CD4-positive, alpha-beta T cell (primary cell): ENCODE data around the gene CCND3. TPM values are rescaled to one million over a fixed set of nuclear protein-coding genes. Genes with fewer than 3 reads are reported as not detected.
"Not testable (repeated sequence)": the region's sequence is repeated elsewhere in the genome, so short reads cannot be mapped to it uniquely, and the experiment has no call there.

Experiments
- ATAC-seq: fragments of 200-7000 bp; cut with Tn5 transposase; one replicate; pipeline ENCODE4 v1.10.0; 2022; ENCODE audit warnings: mild to moderate bottlenecking; ENCODE audit not compliant: poor library complexity
- CTCF ChIA-PET: fragments of 350-600 bp; sonication (Branson Sonifier 250); formaldehyde crosslinking; loops from one replicate; lab custom pipeline; 2021; ENCODE audit warnings: antibody characterized with exemption, inconsistent platforms; lab: Charles Lee
- POLR2A ChIA-PET: fragments of 350-600 bp; sonication (Branson Sonifier 250); formaldehyde crosslinking; loops from one replicate; lab custom pipeline; 2021; ENCODE audit warnings: antibody characterized with exemption, inconsistent platforms; lab: Charles Lee
- DNase-seq, 14 experiments: peaks; one replicate each; pipeline ENCODE4 v3.0.0-alpha.2; 2013 to 2020; ENCODE audit warnings: mixed read lengths in 2 of 14
- H3K27ac ChIP-seq, 2 donors: one replicate each; pipeline versions ENCODE4 v1.5.1 to v1.7.0; 2013; ENCODE audit warnings: low read length in 2 of 2, low read depth in 1 of 2, mild to moderate bottlenecking in 1 of 2
- H3K27me3 ChIP-seq, 2 experiments: 1 replicate in 1 of 2; 2 replicates in 1 of 2; pipeline versions ENCODE4 v1.6.1 to v1.7.0; 2013; ENCODE audit warnings: low read length in 2 of 2, control low read depth in 1 of 2, mild to moderate bottlenecking in 1 of 2, moderate library complexity in 1 of 2; ENCODE audit not compliant: insufficient read depth in 2 of 2, control insufficient read depth in 1 of 2
- H3K36me3 ChIP-seq: one replicate; pipeline ENCODE4 v1.6.1; 2013; ENCODE audit warnings: low read length, control low read depth; ENCODE audit not compliant: insufficient read depth
- H3K4me1 ChIP-seq: one replicate; pipeline ENCODE4 v1.6.1; 2013; ENCODE audit warnings: low read length, control low read depth; ENCODE audit not compliant: insufficient read depth
- H3K4me3 ChIP-seq: one replicate; pipeline ENCODE4 v1.5.1; 2013; ENCODE audit warnings: mild to moderate bottlenecking, low read length, moderate library complexity
- H3K9me3 ChIP-seq, 2 experiments: 1 replicate in 1 of 2; 2 replicates in 1 of 2; pipeline versions ENCODE4 v1.6.1 to v1.7.0; 2013; ENCODE audit warnings: low read length in 2 of 2, mild to moderate bottlenecking in 2 of 2, control low read depth in 1 of 2, moderate library complexity in 1 of 2; ENCODE audit not compliant: control insufficient read depth in 1 of 2, insufficient read depth in 1 of 2
- H3K27ac Mint-ChIP-seq: one replicate; pipeline ENCODE4 v1.8.0; 2020; ENCODE audit warnings: mixed read lengths
- H3K27me3 Mint-ChIP-seq: one replicate; pipeline ENCODE4 v1.8.0; 2021; ENCODE audit warnings: mixed read lengths
- H3K36me3 Mint-ChIP-seq: one replicate; pipeline ENCODE4 v1.8.0; 2021; ENCODE audit warnings: low read depth, mixed read lengths
- H3K4me1 Mint-ChIP-seq: one replicate; pipeline ENCODE4 v1.8.0; 2021; ENCODE audit warnings: low read depth, mixed read lengths
- H3K4me3 Mint-ChIP-seq: one replicate; pipeline ENCODE4 v1.8.0; 2020; ENCODE audit warnings: mild to moderate bottlenecking, mixed read lengths
- H3K9me3 Mint-ChIP-seq: one replicate; pipeline ENCODE4 v1.8.0; 2020; ENCODE audit warnings: mixed read lengths
- intact Hi-C, 2 experiments: fragments of 100-400 bp; cut with DNase I in 1 of 2; cut with micrococcal nuclease in 1 of 2; formaldehyde crosslinking; loops; one replicate each; pipeline versions ENCODE4 v1.15.1 to v1.9.0; 2023 to 2025; cut with DNase I, micrococcal nuclease
- total RNA-seq, 174 experiments: library from RNA in 2 of 174; stranded (reverse) in 2 of 174; gene quantifications; one replicate each; pipeline ENCODE4 v1.2.3 and lab custom pipeline; 2021 to 2026
- TF ChIP-seq, protein P1 (sequence below): fragments of 200-600 bp; IDR thresholded peaks from one replicate; pipeline ENCODE4 v1.8.0; 2022; ENCODE audit warnings: antibody characterized with exemption, mild to moderate bottlenecking

CCND3 gene
- total RNA-seq, 2 experiments from 2014 or later, result 247 to 248 TPM

- peak overlapping the region; percentile 74 for H3K27ac Mint-ChIP-seq
- POLR2A ChIA-PET, result interaction anchor here (1.9 to 2.3 kb wide), 2 partner anchors 20 to 97 kb away, joined by 5 read pairs; no protein-coding TSS in a partner anchor
- intact Hi-C loops, result loop anchor here in 1 of 2 experiments (5.0 kb wide), 1 partner anchor 34 kb away; no protein-coding TSS in a partner anchor
Observed at GRCh38 chr6:41943456-41943855, 1.8 kb upstream of the CCND3 start.

GRCh38 chr6:41942882-41943281, 1.3 kb upstream of the CCND3 start:
- H3K4me1 ChIP-seq, result peaks cover 62% of the 10 kb centered on the region
- ChIA-PET POLR2A (interaction anchor here (0.6 to 2.3 kb wide), 11 partner anchors 20 to 108 kb away, joined by 3 to 13 read pairs (median 4); partner anchors contain the start of genes BYSL, MED20 and TAF8), CTCF (interaction anchor here (0.6 to 1.7 kb wide), 7 partner anchors 14 to 156 kb away, joined by 3 to 6 read pairs (median 5); partner anchors contain the start of genes BYSL, MED20 and TOMM6)
- H3K4me1 Mint-ChIP-seq, result peaks cover 74% of the 10 kb centered on the region
- not testable (repeated sequence) for H3K4me3 ChIP-seq, H3K27me3 ChIP-seq, H3K27me3 Mint-ChIP-seq, H3K4me3 Mint-ChIP-seq, ATAC-seq, H3K9me3 ChIP-seq, H3K9me3 Mint-ChIP-seq, H3K27ac ChIP-seq, DNase-seq
- H3K36me3 ChIP-seq, result peaks cover 23% of the 10 kb centered on the region
- peaks cover 59% of the 10 kb centered on the region for H3K36me3 Mint-ChIP-seq
- intact Hi-C loops, result loop anchor here in 1 of 2 experiments (5.0 kb wide), 1 partner anchor 34 kb away; no protein-coding TSS in a partner anchor
- peak overlapping the region; percentile 90 for H3K27ac Mint-ChIP-seq

More at GRCh38 chr6:41943456-41943855, 1.8 kb upstream of the CCND3 start:
- no peaks in the 10 kb centered on the region for H3K27me3 ChIP-seq
- peaks cover 61% of the 10 kb centered on the region for H3K4me1 ChIP-seq
- peak overlapping the region in 1 of 2 donors; percentile 1 for H3K27ac ChIP-seq
- TF ChIP-seq, protein P1, sequence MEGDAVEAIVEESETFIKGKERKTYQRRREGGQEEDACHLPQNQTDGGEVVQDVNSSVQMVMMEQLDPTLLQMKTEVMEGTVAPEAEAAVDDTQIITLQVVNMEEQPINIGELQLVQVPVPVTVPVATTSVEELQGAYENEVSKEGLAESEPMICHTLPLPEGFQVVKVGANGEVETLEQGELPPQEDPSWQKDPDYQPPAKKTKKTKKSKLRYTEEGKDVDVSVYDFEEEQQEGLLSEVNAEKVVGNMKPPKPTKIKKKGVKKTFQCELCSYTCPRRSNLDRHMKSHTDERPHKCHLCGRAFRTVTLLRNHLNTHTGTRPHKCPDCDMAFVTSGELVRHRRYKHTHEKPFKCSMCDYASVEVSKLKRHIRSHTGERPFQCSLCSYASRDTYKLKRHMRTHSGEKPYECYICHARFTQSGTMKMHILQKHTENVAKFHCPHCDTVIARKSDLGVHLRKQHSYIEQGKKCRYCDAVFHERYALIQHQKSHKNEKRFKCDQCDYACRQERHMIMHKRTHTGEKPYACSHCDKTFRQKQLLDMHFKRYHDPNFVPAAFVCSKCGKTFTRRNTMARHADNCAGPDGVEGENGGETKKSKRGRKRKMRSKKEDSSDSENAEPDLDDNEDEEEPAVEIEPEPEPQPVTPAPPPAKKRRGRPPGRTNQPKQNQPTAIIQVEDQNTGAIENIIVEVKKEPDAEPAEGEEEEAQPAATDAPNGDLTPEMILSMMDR, result no peak
- H3K9me3 ChIP-seq, result no peaks in the 10 kb centered on the region
- Mint-ChIP-seq H3K9me3 (no peaks in the 10 kb centered on the region), H3K36me3 (peaks cover 57% of the 10 kb centered on the region), H3K27me3 (no peaks in the 10 kb centered on the region), H3K4me3 (peak overlapping the region; percentile 16), H3K4me1 (peaks cover 72% of the 10 kb centered on the region)
- no peak overlapping the region for H3K4me3 ChIP-seq
- DNase-seq, result no peak
- CTCF ChIA-PET, result interaction anchor here (0.7 to 1.7 kb wide), 3 partner anchors 22 to 101 kb away, joined by 3 to 6 read pairs (median 4); partner anchors contain the start of genes BYSL and MED20
- ATAC-seq, result no peak
- peaks cover 27% of the 10 kb centered on the region for H3K36me3 ChIP-seq

GRCh38 chr6:41942067-41942851, 651 bp upstream of the CCND3 start:
- TF ChIP-seq, protein P1, result no peak
- peaks cover 28% of the 10 kb centered on the region for H3K36me3 ChIP-seq
- ATAC-seq, result peak; percentile 31
- Mint-ChIP-seq H3K36me3 (peaks cover 59% of the 10 kb centered on the region), H3K4me1 (peaks cover 74% of the 10 kb centered on the region), H3K9me3 (no peaks in the 10 kb centered on the region), H3K27ac (peak overlapping the region; percentile 90), H3K27me3 (no peaks in the 10 kb centered on the region), H3K4me3 (peak overlapping the region; percentile 91)
- H3K9me3 ChIP-seq, result no peaks in the 10 kb centered on the region
- DNase-seq, result peak in 6 of 14 experiments; percentile 10 to 71 (median 41)
- CTCF ChIA-PET, result interaction anchor here (0.6 to 1.6 kb wide), 10 partner anchors 14 to 155 kb away, joined by 3 to 6 read pairs (median 4); partner anchors contain the start of genes BYSL, MED20 and TOMM6
- H3K27ac ChIP-seq, result peak overlapping the region; percentile 47 to 68
- intact Hi-C loops, result loop anchor here in 1 of 2 experiments (5.0 kb wide), 1 partner anchor 35 kb away; no protein-coding TSS in a partner anchor
- H3K27me3 ChIP-seq, result no peaks in the 10 kb centered on the region
- peaks cover 64% of the 10 kb centered on the region for H3K4me1 ChIP-seq
- H3K4me3 ChIP-seq, result peak overlapping the region; percentile 96
- POLR2A ChIA-PET, result interaction anchor here (0.6 to 2.3 kb wide), 17 partner anchors 8 to 109 kb away, joined by 3 to 13 read pairs (median 4); partner anchors contain the start of genes BYSL, MED20 and TAF8
